Trophoblast cell (in vitro differentiated cells and primary cell): Measurements from ENCODE around the gene LPAR5.

Experiments used
- DNase-seq, 2 donors: peaks; one replicate each; pipeline ENCODE4 v3.0.0-alpha.2; 2016
- H2AFZ ChIP-seq: 2 replicates; pipeline ENCODE4 v1.6.1; 2013; ENCODE audit warnings: low read length, moderate library complexity, mild to moderate bottlenecking; ENCODE audit not compliant: insufficient read depth, poor library complexity
- H2AK5ac ChIP-seq: 2 replicates; pipeline ENCODE4 v1.6.1; 2013; ENCODE audit warnings: mild to moderate bottlenecking, low read length
- H2BK120ac ChIP-seq: 2 replicates; pipeline ENCODE4 v1.6.1; 2013; ENCODE audit warnings: low read length, mild to moderate bottlenecking, moderate library complexity; ENCODE audit not compliant: insufficient read depth, poor library complexity
- H2BK12ac ChIP-seq: 2 replicates; pipeline ENCODE4 v1.6.1; 2013; ENCODE audit warnings: mild to moderate bottlenecking, low read length, moderate library complexity
- H2BK5ac ChIP-seq: 2 replicates; pipeline ENCODE4 v1.6.1; 2013; ENCODE audit warnings: low read length, low read depth, moderate library complexity, mild to moderate bottlenecking; ENCODE audit not compliant: poor library complexity
- H3K14ac ChIP-seq: 2 replicates; pipeline ENCODE4 v1.6.1; 2013; ENCODE audit warnings: mild to moderate bottlenecking, low read length
- H3K18ac ChIP-seq: 2 replicates; pipeline ENCODE4 v1.6.1; 2013; ENCODE audit warnings: mild to moderate bottlenecking, low read length
- H3K23ac ChIP-seq: 2 replicates; pipeline ENCODE4 v1.6.1; 2013; ENCODE audit warnings: low read length
- H3K27ac ChIP-seq: 2 replicates; pipeline ENCODE4 v1.5.1; 2013; ENCODE audit warnings: low read depth, mild to moderate bottlenecking, inconsistent platforms, low read length, moderate library complexity
- H3K27me3 ChIP-seq: 2 replicates; pipeline ENCODE4 v1.6.1; 2013; ENCODE audit warnings: inconsistent platforms, mild to moderate bottlenecking, low read length, moderate library complexity; ENCODE audit not compliant: insufficient read depth
- H3K36me3 ChIP-seq, 2 experiments: 1 replicate in 1 of 2; 2 replicates in 1 of 2; pipeline ENCODE4 v1.6.1; 2013; ENCODE audit warnings: low read length in 2 of 2, mild to moderate bottlenecking in 2 of 2, moderate library complexity in 1 of 2; ENCODE audit not compliant: insufficient read depth in 2 of 2, control insufficient read depth in 1 of 2
- H3K4ac ChIP-seq: 2 replicates; pipeline ENCODE4 v1.6.1; 2013; ENCODE audit warnings: low read depth, mild to moderate bottlenecking, low read length, moderate library complexity
- H3K4me1 ChIP-seq, 2 experiments: 1 replicate in 1 of 2; 2 replicates in 1 of 2; pipeline ENCODE4 v1.6.1; 2013; ENCODE audit warnings: low read length in 2 of 2, mild to moderate bottlenecking in 2 of 2, moderate library complexity in 1 of 2; ENCODE audit not compliant: insufficient read depth in 2 of 2, control insufficient read depth in 1 of 2
- H3K4me2 ChIP-seq: 2 replicates; pipeline ENCODE4 v1.6.1; 2013; ENCODE audit warnings: inconsistent platforms, mild to moderate bottlenecking, low read length, moderate library complexity
- H3K4me3 ChIP-seq: 2 replicates; pipeline ENCODE4 v1.5.1; 2013; ENCODE audit warnings: mild to moderate bottlenecking, low read depth, low read length, inconsistent platforms
- H3K79me1 ChIP-seq: one replicate; pipeline ENCODE4 v1.6.1; 2013; ENCODE audit warnings: low read length
- H3K79me2 ChIP-seq: 2 replicates; pipeline ENCODE4 v1.6.1; 2013; ENCODE audit warnings: low read length, mild to moderate bottlenecking; ENCODE audit not compliant: control insufficient read depth, insufficient read depth, poor library complexity
- H3K9ac ChIP-seq: 2 replicates; pipeline ENCODE4 v1.6.1; 2013; ENCODE audit warnings: mild to moderate bottlenecking, low read length
- H3K9me3 ChIP-seq: 2 replicates; pipeline ENCODE4 v1.6.1; 2013; ENCODE audit warnings: low read depth, mild to moderate bottlenecking, control low read depth, inconsistent platforms, low read length; ENCODE audit not compliant: insufficient read depth
- H4K12ac ChIP-seq: 2 replicates; pipeline ENCODE4 v1.6.1; 2013; ENCODE audit warnings: low read depth, mild to moderate bottlenecking, low read length, moderate library complexity
- H4K8ac ChIP-seq: 2 replicates; pipeline ENCODE4 v1.6.1; 2013; ENCODE audit warnings: low read depth, mild to moderate bottlenecking, low read length, moderate library complexity
- H4K91ac ChIP-seq: one replicate; pipeline ENCODE4 v1.6.1; 2013; ENCODE audit warnings: low read depth, mild to moderate bottlenecking, low read length, moderate library complexity
- WGBS: extraction: QIAGEN DNeasy Blood & Tissue Kit; methylation state at CpG from one replicate; pipeline ENCODE4 v1.1.7; 2013; ENCODE audit warnings: missing lambda C conversion rate; ENCODE audit not compliant: insufficient read length, insufficient coverage; ENCODE audit errors: extremely low coverage; 5-methylcytosine and 5-hydroxymethylcytosine counted together

The LPAR5 gene

GRCh38 chr12:6605421-6606330 lies 30.1 kb downstream of the LPAR5 start:
- H3K9ac ChIP-seq: peak overlapping the region; percentile 86
- H3K79me1 ChIP-seq: peaks cover 11% of the 10 kb centered on the region
- H3K79me2 ChIP-seq: peaks cover 25% of the 10 kb centered on the region
- H3K9me3 ChIP-seq: peaks cover 2% of the 10 kb centered on the region
- peak overlapping the region; percentile 91 for H3K4me2 ChIP-seq
- peak overlapping the region; percentile 68 for H3K14ac ChIP-seq
- no peak overlapping the region for H4K12ac ChIP-seq
- H2BK120ac ChIP-seq: peak overlapping the region; percentile 21
- H3K4me3 ChIP-seq: peak overlapping the region; percentile 86
- H3K18ac ChIP-seq: peak overlapping the region; percentile 72
- no peak overlapping the region for H3K23ac ChIP-seq
- peaks cover 23 to 37% of the 10 kb centered on the region in 2 experiments for H3K36me3 ChIP-seq
- peak overlapping the region; percentile 95 for H3K4ac ChIP-seq
- WGBS: no CpG with 5 or more reads among the region's 18 CpGs
- no peak overlapping the region for H2BK12ac ChIP-seq
- H3K27ac ChIP-seq: peak overlapping the region; percentile 17
- H2AFZ ChIP-seq: no peak overlapping the region
- no peak overlapping the region for H2AK5ac ChIP-seq
- DNase-seq: peak in 1 of 2 donors; percentile 29
- no peak overlapping the region for H2BK5ac ChIP-seq
- H3K27me3 ChIP-seq: no peaks in the 10 kb centered on the region
- H4K8ac ChIP-seq: peak overlapping the region; percentile 61
- peaks cover 10 to 21% of the 10 kb centered on the region in 2 experiments for H3K4me1 ChIP-seq
- H4K91ac ChIP-seq: peak overlapping the region; percentile 50

GRCh38 chr12:6604259-6605029 lies 31.3 kb downstream of the LPAR5 start:
- Histone ChIP-seq H3K9ac (no peak overlapping the region), H3K18ac (no peak overlapping the region), H2AFZ (no peak overlapping the region), H3K4me1 (peaks cover 10 to 21% of the 10 kb centered on the region in 2 experiments), H2BK120ac (no peak overlapping the region), H3K4me3 (peak overlapping the region; percentile 32), H3K9me3 (peaks cover 4% of the 10 kb centered on the region), H3K4me2 (peak overlapping the region; percentile 91), H2BK5ac (no peak overlapping the region), H2BK12ac (no peak overlapping the region), H3K4ac (peak overlapping the region; percentile 88), H3K79me1 (peaks cover 11% of the 10 kb centered on the region), H3K36me3 (peaks cover 34 to 49% of the 10 kb centered on the region in 2 experiments), H3K27me3 (no peaks in the 10 kb centered on the region), H4K12ac (no peak overlapping the region), H3K27ac (no peak overlapping the region), H3K79me2 (peaks cover 25% of the 10 kb centered on the region), H3K14ac (no peak overlapping the region), H4K8ac (no peak overlapping the region), H3K23ac (no peak overlapping the region), H2AK5ac (no peak overlapping the region), H4K91ac (no peak overlapping the region)
- WGBS: no CpG with 5 or more reads among the region's 6 CpGs
- no peak for DNase-seq

DNA sequence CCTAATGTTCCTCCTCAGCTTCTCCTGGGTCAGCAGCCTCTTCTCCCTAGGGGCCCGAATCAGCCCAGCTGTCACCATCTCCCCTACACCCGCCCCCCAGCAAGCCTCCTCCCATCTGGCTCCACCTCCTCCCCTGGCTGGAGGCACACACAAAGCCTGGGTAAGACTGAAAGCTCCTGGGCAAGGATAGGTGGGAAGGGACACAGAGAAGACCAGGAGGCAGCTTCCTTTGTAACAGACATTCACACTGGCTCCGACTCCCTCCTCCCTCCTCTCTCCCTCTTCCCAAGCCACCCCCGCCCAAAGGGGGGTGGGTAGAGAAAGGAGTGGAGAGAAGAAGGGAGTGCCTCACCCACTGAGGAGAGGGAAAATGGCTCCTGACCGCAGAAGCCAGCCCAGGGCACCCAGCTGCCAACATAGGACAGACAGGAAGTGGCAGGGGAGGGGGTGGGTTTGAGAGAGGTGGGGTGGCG lies 32.6 kb downstream of the LPAR5 start:
- H3K79me2 ChIP-seq: peaks cover 25% of the 10 kb centered on the region
- no peak overlapping the region for H2AK5ac ChIP-seq
- no peak overlapping the region for H3K23ac ChIP-seq
- no peak overlapping the region for H2BK12ac ChIP-seq
- peaks cover 11% of the 10 kb centered on the region for H3K79me1 ChIP-seq
- H3K27me3 ChIP-seq: no peaks in the 10 kb centered on the region
- no peak overlapping the region for H3K9ac ChIP-seq
- H3K18ac ChIP-seq: no peak overlapping the region
- H3K9me3 ChIP-seq: peaks cover 4% of the 10 kb centered on the region
- no peak overlapping the region for H3K14ac ChIP-seq
- H3K4me3 ChIP-seq: no peak overlapping the region
- peak overlapping the region; percentile 5 for H3K4ac ChIP-seq
- no peak overlapping the region for H2BK120ac ChIP-seq
- no peak overlapping the region for H4K8ac ChIP-seq
- H3K36me3 ChIP-seq: peaks cover 39 to 60% of the 10 kb centered on the region in 2 experiments
- no peak overlapping the region for H3K4me2 ChIP-seq
- H3K27ac ChIP-seq: no peak overlapping the region
- peaks cover 8 to 21% of the 10 kb centered on the region in 2 experiments for H3K4me1 ChIP-seq
- no CpG with 5 or more reads among the region's 6 CpGs for WGBS
- no peak overlapping the region for H4K12ac ChIP-seq
- no peak overlapping the region for H2AFZ ChIP-seq
- no peak for DNase-seq
- H2BK5ac ChIP-seq: no peak overlapping the region
- no peak overlapping the region for H4K91ac ChIP-seq

GRCh38 chr12:6602526-6602925 lies 33.2 kb downstream of the LPAR5 start:
- Histone ChIP-seq H2AFZ (no peak overlapping the region), H2BK5ac (no peak overlapping the region), H2BK120ac (no peak overlapping the region), H4K12ac (no peak overlapping the region), H3K27me3 (no peaks in the 10 kb centered on the region), H3K4me3 (no peak overlapping the region), H3K27ac (no peak overlapping the region), H3K9ac (no peak overlapping the region), H2AK5ac (no peak overlapping the region), H3K4me2 (no peak overlapping the region), H3K79me2 (peaks cover 25% of the 10 kb centered on the region), H2BK12ac (no peak overlapping the region), H3K4ac (no peak overlapping the region), H3K4me1 (peaks cover 8 to 18% of the 10 kb centered on the region in 2 experiments), H3K14ac (no peak overlapping the region), H4K8ac (no peak overlapping the region), H3K36me3 (peaks cover 45 to 66% of the 10 kb centered on the region in 2 experiments), H4K91ac (no peak overlapping the region), H3K79me1 (peaks cover 11% of the 10 kb centered on the region), H3K18ac (no peak overlapping the region), H3K9me3 (peaks cover 4% of the 10 kb centered on the region), H3K23ac (no peak overlapping the region)
- WGBS: no CpG with 5 or more reads among the region's 3 CpGs
- no peak for DNase-seq
